T-helper 2 cell treated with Interferon-gamma antibody and Interleukin-4, amounts not matched to agents 5 μg/mL and 100 μg/mL, for 36 hours (primary cell): Measurements from ENCODE around the gene N4BP2L1.

Experiments
- DNase-seq: peaks from one replicate; pipeline ENCODE4 v3.0.0; 2021; ENCODE audit warnings: low spot score
- H3K27ac Mint-ChIP-seq: one replicate; pipeline ENCODE4 v1.8.0; 2021; ENCODE audit warnings: mild to moderate bottlenecking, mixed read lengths
- H3K27me3 Mint-ChIP-seq: one replicate; pipeline ENCODE4 v1.8.0; 2021; ENCODE audit warnings: low read depth, mixed read lengths
- H3K36me3 Mint-ChIP-seq: one replicate; pipeline ENCODE4 v1.8.0; 2021; ENCODE audit warnings: low read depth, mixed read lengths
- H3K4me1 Mint-ChIP-seq: one replicate; pipeline ENCODE4 v1.8.0; 2021; ENCODE audit warnings: low read depth, mixed read lengths
- H3K4me3 Mint-ChIP-seq: one replicate; pipeline ENCODE4 v1.8.0; 2022; ENCODE audit warnings: mild to moderate bottlenecking, moderate library complexity, mixed read lengths
- H3K9me3 Mint-ChIP-seq: one replicate; pipeline ENCODE4 v1.8.0; 2021; ENCODE audit warnings: mixed read lengths

The N4BP2L1 gene

DNA sequence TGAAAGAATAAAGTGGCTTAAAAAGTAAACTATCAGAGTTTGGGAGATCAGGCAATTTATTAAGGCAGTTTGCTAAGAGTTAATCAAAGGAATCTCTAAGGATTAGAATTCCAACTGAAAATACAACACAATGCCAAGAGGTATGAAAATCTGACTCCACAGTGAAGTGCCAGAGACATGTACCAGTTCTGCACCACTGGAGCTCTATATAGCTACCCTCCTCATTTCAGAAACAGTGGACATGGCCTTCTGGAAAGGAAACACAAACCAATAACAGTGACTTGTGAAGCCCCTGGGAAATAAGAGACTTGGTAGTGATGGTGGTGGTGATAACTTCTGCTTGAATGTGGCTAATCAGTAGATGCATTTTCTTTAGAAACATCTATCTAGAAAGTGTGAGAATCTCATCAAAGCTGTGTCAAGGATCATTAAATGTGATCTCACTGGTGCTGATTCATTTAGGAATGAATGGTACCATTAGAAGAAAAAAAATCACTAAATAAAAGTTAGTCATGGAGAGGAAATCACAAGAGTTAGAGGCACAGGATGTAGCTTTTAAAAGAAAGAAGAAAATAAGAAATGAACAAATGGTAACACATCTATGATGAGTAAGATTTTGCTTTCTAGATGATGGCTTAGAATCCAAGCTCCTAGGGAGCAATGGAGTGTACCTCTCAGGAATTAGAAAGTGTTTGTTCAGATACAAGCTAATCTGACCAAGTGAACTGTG lies 20.1 kb upstream of the N4BP2L1 start:
- DNase-seq, result no peak
- Mint-ChIP-seq H3K9me3 (no peaks in the 10 kb centered on the region), H3K4me1 (peaks cover 11% of the 10 kb centered on the region), H3K27ac (peak overlapping the region; percentile 1), H3K27me3 (no peaks in the 10 kb centered on the region), H3K36me3 (no peaks in the 10 kb centered on the region), H3K4me3 (no peak overlapping the region)

DNA sequence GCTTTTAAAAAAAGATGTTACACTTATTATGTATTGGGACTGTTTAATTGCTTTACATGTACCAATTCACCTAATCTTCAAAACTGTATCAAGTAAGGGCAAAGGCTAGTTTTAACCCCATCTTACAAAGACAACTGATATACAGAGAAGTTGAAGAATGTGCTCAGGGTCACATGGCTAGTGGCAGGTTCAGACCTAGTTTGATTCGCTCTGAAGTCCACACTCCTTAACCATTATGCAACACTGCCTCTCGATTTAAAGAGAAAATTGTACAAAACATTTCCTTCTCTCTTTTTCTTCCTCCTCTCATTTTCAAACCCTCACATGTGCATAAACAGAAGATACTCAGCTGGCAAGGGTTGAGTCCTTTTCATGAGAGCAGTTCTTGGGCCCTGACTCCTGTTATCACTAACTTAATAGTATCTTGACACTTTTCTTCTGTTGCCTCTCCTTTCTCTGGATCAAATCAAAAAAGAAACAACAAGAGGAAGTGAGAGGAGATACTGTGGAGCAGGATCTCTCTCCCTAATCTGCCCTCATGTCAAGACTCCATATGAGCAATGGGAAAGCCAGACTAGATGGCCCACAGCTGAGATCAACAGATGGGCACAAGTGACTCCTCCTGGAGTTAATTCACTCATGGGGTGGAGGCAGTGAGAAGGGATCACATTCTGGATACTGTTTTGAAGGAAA lies 19.0 kb upstream of the N4BP2L1 start:
- Mint-ChIP-seq H3K27ac (no peak overlapping the region), H3K27me3 (no peaks in the 10 kb centered on the region), H3K36me3 (no peaks in the 10 kb centered on the region), H3K9me3 (no peaks in the 10 kb centered on the region), H3K4me3 (no peak overlapping the region), H3K4me1 (peaks cover 15% of the 10 kb centered on the region)
- no peak for DNase-seq

DNA sequence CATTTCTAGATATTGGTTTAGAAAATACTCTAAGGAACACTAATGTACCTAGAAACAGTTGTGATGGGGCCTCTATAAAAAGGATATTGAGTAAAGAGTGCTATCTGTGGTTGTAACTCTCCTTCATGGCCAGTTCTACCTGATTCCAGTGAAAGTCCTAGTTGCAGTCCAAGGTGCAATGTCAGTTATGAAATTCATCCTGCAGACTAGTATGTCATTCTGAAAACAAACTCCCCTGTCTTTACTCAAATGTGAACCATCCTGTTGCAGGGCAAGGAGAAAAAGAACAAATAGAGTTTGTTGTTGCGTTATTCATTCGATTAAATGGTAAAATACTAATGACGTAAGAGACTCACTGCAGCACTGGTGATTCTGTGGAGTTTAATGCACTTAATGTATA lies 18.3 kb upstream of the N4BP2L1 start:
- H3K4me1 Mint-ChIP-seq, result peaks cover 15% of the 10 kb centered on the region
- no peak overlapping the region for H3K4me3 Mint-ChIP-seq
- no peak overlapping the region for H3K27ac Mint-ChIP-seq
- no peaks in the 10 kb centered on the region for H3K36me3 Mint-ChIP-seq
- DNase-seq, result no peak
- no peaks in the 10 kb centered on the region for H3K27me3 Mint-ChIP-seq
- H3K9me3 Mint-ChIP-seq, result no peaks in the 10 kb centered on the region

DNA sequence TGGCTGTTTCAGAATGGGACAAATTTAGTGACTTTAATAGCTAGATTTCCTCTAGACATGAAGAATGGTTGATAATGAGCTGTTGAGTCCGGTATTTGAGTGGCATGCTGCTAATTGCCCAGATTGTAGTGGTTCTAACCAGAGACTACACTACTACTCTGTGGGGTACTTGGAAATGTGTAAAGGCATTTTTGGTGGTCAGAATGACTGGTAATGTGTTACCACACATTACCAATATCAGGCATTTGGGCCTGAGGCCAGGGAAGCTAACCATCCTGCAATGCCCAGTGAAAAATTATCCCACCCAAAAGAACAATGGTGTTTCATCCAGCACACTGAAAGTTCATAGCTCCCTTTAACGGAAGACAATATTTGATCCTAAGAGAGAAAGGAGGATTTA lies 17.5 kb upstream of the N4BP2L1 start:
- no peak overlapping the region for H3K27ac Mint-ChIP-seq
- H3K27me3 Mint-ChIP-seq, result no peaks in the 10 kb centered on the region
- no peak overlapping the region for H3K4me3 Mint-ChIP-seq
- no peaks in the 10 kb centered on the region for H3K9me3 Mint-ChIP-seq
- H3K36me3 Mint-ChIP-seq, result no peaks in the 10 kb centered on the region
- no peak for DNase-seq
- peaks cover 15% of the 10 kb centered on the region for H3K4me1 Mint-ChIP-seq

DNA sequence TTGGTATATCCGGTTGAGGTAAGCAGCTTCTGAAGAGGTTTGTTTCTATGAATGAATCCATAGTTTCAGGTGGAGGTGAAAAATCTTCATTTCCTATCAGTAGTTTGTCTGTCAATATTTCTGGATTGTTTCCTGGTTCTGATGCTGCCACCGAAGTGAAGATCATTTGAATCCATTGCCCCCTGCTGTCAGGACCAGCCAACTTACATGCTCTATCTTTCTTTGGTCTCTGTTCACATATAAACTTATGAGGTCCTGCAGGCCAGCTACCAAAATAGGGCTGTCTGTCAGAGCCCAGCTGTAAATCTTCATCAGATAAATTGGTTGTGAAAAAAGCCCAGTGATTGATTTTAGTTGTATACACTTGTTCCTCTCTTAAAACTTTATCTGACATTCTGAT lies 15.2 kb upstream of the N4BP2L1 start:
- Mint-ChIP-seq H3K27ac (no peak overlapping the region), H3K4me1 (peaks cover 11% of the 10 kb centered on the region), H3K4me3 (no peak overlapping the region), H3K9me3 (no peaks in the 10 kb centered on the region), H3K36me3 (no peaks in the 10 kb centered on the region), H3K27me3 (no peaks in the 10 kb centered on the region)
- peak; percentile 13 for DNase-seq

DNA sequence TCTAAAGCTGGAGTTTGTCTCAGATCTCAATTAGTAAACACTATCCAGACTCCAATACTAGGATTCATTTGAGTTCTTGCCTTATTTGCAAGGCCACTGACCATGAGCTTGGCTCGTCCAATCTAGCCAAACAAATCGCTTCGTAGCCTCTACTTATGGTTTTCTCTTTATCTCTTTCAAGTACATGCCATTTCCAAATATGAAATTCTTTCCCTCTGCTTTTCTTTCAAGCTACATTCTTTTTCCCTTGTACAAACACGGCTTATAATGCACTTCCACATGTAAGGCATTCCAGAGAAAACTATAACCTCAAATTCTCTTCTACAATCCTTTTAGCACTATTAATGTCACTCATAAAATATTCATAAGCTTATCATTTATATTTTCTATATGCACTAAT lies 10.9 kb upstream of the N4BP2L1 start:
- peaks cover 5% of the 10 kb centered on the region for H3K4me1 Mint-ChIP-seq
- H3K9me3 Mint-ChIP-seq, result no peaks in the 10 kb centered on the region
- DNase-seq, result no peak
- H3K27me3 Mint-ChIP-seq, result no peaks in the 10 kb centered on the region
- H3K27ac Mint-ChIP-seq, result no peak overlapping the region
- H3K36me3 Mint-ChIP-seq, result no peaks in the 10 kb centered on the region
- H3K4me3 Mint-ChIP-seq, result no peak overlapping the region

DNA sequence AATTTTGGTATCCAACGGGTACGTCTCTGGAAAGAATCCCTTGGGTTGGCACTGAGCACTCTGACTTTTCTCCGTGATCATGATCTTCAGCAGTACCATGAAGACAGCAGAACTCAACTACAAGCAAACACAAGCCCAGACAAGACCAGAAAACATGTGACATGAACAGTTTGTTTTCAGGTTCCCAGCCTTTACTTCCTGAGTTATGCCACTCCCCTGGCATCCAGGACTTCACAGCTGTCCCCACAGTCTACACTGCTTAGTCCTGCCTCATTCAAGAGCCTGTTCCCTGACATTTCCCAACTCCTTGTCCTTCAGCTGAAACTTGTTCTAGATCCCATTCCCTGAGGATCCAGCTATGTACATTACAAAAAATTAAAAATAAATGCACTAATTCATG lies 4.9 kb upstream of the N4BP2L1 start:
- Mint-ChIP-seq H3K27me3 (no peaks in the 10 kb centered on the region), H3K27ac (no peak overlapping the region), H3K4me1 (peaks cover 16% of the 10 kb centered on the region), H3K9me3 (no peaks in the 10 kb centered on the region), H3K4me3 (no peak overlapping the region), H3K36me3 (no peaks in the 10 kb centered on the region)
- no peak for DNase-seq

DNA sequence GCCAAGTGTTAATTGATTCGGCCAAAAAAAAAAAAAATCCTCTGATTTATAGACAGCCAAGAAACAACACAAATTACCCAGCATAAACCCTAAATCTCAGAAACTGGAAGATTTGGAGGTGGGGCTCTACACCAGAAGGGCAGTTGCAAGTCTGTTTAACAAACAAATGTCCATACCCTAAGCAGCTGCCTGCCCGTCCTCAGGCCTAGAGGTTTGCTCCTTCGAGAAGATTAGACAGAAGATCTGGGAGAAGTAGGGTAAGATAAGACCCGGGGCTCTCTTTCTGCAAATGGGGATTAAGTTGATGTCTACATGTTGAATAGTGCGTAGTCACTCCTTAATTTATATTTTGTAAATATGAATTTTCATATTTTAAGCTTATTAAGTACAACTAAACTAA lies 3.4 kb upstream of the N4BP2L1 start:
- Mint-ChIP-seq H3K27me3 (no peaks in the 10 kb centered on the region), H3K9me3 (no peaks in the 10 kb centered on the region), H3K4me1 (peaks cover 20% of the 10 kb centered on the region), H3K4me3 (no peak overlapping the region), H3K27ac (no peak overlapping the region), H3K36me3 (no peaks in the 10 kb centered on the region)
- no peak for DNase-seq

DNA sequence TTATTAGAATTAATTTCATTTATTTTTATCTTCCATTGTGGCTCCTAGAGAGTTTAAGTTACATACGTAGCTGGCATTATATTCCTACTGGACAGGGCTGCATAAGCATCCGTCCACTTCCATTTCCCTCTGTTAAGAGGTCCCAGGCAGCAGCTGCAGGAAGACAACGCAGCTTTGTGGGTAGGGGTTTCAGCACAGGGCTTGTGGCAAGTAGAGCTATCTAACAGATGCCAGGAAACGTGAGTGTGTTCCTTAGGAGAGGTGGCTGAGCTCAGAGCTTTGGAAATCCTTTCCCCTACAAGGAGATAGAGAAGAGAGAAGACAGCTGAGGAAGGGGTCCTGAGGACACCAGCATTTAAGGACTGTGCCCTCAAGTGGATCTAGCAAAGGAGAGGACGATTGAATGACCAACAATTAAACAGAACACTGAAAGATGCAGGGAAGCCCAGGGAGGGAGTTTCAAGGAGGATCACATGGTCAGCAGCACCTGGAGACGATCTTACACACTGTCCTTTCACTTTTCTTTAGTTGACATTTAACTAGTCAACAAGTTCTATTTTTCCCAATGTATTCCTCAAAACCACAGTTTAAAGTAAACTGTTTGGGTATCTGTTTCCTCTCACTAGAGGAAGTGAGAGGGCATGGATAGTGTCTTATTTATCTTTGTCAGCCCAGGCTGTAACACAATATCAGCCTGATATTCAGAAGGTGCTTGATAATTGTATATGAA lies 2.3 kb upstream of the N4BP2L1 start:
- peak overlapping the region; percentile 55 for H3K27ac Mint-ChIP-seq
- DNase-seq, result no peak
- peaks cover 5% of the 10 kb centered on the region for H3K36me3 Mint-ChIP-seq
- H3K4me3 Mint-ChIP-seq, result peak overlapping the region; percentile 40
- H3K27me3 Mint-ChIP-seq, result no peaks in the 10 kb centered on the region
- H3K4me1 Mint-ChIP-seq, result peaks cover 28% of the 10 kb centered on the region
- no peaks in the 10 kb centered on the region for H3K9me3 Mint-ChIP-seq

DNA sequence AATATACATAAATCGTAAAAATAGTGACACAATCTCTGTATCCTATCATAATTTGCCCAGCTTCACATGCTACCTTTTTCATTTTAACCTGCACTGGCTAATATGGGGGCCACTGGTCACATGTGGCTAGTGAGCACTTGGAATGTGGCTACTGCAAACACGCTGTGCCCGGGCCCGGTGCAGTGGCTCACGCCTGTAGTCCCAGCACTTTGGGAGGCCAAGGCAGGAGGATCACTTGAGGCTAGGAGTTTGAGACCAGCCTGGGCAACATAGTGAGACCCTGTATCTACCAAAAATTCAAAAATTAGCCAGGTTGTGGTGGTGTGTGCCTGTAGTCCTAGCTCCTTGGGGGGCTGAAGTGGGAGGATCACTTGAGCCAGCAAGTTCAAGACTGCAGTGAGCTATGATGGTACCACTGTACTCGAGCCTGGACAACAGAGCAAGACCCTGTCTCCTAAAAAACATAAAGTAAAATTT lies 1.5 kb upstream of the N4BP2L1 start:
- Mint-ChIP-seq H3K27ac (no peak overlapping the region), H3K36me3 (peaks cover 8% of the 10 kb centered on the region), H3K9me3 (no peaks in the 10 kb centered on the region), H3K4me1 (peaks cover 30% of the 10 kb centered on the region), H3K27me3 (no peaks in the 10 kb centered on the region), H3K4me3 (peak overlapping the region; percentile 76)
- DNase-seq, result no peak

DNA sequence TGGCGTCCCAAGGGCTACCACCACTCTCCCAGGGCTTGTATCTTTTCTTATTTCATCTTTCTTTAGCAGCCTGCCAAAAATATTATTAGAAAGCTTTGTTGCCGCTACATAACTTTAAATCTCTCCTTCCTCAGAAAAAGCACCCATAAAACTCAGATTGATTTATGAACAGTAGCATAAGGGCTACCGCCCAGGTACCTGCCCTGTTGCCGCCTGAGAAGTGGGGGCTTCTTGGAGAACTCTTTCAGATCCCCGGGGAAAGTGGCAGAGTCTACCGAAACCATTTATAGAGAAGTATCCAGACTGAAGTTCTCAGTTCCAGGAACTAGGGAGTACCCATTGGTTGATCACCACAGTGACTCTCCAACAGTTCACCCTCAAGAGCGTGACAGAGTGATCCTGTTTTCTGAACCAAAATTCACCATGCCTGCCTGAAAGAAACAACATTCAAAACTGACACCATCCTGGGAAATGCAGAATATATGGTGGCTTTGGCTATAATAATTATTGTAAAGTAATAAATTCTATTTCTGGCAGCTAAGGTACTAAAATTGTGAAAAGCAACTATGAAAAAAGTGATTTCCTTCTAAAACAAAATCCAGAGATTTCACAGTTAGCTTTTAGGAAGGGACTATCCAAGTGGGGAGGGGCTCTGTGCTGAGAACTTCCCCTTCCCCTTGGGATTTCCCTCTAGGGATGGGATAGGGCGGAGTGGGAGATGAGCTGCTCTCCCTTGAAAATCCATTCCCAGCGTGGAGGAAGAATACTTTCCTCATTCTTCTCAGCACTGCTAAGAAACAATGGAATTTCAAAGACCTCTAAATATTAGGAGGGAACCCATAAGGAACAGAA lies 877 bp upstream of the N4BP2L1 start:
- peak overlapping the region; percentile 76 for H3K4me3 Mint-ChIP-seq
- no peaks in the 10 kb centered on the region for H3K27me3 Mint-ChIP-seq
- H3K27ac Mint-ChIP-seq, result peak overlapping the region; percentile 86
- H3K4me1 Mint-ChIP-seq, result peaks cover 34% of the 10 kb centered on the region
- peaks cover 13% of the 10 kb centered on the region for H3K36me3 Mint-ChIP-seq
- no peak for DNase-seq
- no peaks in the 10 kb centered on the region for H3K9me3 Mint-ChIP-seq

DNA sequence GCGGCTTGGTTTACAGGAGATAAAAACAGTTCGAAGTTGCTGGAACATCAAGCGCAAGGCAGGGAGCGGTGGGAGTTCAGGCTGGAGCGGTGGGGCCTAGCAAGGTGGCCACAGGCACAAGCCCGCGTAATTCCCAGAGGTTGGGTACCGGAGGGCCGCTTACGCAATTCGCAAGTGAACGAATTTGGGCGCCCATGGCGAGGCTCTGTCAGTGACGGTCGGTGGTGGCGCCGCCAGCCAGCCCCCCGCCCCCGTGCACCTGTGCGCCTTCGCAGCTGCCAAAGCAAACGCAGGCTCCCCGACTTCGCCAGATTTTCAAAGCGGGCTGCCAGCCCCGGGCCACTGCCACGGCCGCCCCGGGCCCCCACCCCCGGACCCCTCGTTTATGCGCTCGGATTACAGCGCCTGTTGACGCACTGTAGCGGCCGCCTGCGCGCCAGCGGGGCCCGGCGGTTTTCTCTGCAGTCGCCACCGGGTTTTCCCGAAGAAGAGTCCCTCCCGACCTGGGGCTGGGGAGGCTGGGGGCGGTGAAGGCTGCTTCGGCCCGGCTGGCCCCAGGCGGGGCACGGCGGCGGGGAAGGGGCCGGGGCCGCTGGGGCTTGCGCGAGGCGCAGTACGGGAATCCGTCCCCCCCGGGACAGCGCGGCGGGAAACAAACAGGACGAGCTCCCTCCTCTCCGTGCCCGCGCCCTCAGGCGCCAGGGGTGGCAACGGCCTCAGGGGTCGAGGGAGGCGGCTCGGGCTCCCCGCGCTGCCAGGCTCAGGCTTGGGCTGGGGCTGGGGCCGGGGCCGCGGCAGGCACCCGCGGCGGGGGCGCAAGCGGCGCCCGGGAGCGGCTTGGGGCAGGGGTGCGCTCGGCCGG lies 709 bp downstream of the N4BP2L1 start:
- peaks cover 6% of the 10 kb centered on the region for H3K9me3 Mint-ChIP-seq
- peak overlapping the region; percentile 98 for H3K27ac Mint-ChIP-seq
- H3K4me3 Mint-ChIP-seq, result peak overlapping the region; percentile 95
- H3K27me3 Mint-ChIP-seq, result no peaks in the 10 kb centered on the region
- peak; percentile 59 for DNase-seq
- peaks cover 27% of the 10 kb centered on the region for H3K36me3 Mint-ChIP-seq
- peaks cover 32% of the 10 kb centered on the region for H3K4me1 Mint-ChIP-seq
